ENCODE data around the gene ZNF280D.

DNA sequence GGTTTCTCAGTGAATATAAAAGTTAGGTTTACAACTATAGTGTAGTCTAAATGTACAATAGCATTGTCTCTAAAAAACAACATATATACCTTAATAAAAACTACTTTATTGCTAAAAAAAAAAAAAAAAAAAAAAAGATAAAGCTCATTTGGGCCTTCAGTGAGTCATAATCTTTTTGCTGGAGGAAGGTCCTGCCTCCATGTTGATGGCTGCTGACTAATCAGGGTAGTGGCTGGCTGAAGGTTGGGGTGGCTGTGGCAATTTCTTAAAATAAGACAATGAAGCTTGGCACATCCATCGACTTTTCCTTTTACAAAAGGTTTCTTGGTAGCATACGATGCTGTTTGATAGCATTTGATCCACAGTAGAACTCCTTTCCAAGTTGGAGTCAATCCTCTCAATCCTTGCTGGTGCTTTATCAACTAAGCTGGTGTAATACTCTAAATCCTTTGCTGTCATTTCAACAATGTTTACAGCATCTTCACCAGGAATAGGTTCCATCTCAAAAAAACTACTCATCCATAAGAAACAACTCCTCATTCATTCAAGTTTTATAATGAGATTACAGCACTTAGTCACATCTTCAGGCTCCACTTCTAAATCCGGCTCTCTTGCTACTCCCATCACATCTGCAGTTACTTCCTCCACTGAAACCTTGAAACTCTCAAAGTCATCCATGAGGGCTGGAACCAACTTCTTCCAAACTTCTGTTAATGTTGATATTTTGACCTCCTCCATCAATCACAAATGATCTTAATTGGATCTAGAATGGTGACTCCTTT lies 13.3 kb downstream of the ZNF280D start:
- TF ChIP-seq POLR2A (IDR thresholded peaks at IDR 0.05; ENCODE audit: extremely low read depth, insufficient read length) (no peak), MYC (IDR thresholded peaks at IDR 0.05; ENCODE audit: low read depth, low read length) (no peak)
- TF ChIP-seq, protein P1, sequence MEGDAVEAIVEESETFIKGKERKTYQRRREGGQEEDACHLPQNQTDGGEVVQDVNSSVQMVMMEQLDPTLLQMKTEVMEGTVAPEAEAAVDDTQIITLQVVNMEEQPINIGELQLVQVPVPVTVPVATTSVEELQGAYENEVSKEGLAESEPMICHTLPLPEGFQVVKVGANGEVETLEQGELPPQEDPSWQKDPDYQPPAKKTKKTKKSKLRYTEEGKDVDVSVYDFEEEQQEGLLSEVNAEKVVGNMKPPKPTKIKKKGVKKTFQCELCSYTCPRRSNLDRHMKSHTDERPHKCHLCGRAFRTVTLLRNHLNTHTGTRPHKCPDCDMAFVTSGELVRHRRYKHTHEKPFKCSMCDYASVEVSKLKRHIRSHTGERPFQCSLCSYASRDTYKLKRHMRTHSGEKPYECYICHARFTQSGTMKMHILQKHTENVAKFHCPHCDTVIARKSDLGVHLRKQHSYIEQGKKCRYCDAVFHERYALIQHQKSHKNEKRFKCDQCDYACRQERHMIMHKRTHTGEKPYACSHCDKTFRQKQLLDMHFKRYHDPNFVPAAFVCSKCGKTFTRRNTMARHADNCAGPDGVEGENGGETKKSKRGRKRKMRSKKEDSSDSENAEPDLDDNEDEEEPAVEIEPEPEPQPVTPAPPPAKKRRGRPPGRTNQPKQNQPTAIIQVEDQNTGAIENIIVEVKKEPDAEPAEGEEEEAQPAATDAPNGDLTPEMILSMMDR (IDR thresholded peaks at IDR 0.05; ENCODE audit: low read depth, low read length) = no peak
- TF ChIP-seq, protein P2, sequence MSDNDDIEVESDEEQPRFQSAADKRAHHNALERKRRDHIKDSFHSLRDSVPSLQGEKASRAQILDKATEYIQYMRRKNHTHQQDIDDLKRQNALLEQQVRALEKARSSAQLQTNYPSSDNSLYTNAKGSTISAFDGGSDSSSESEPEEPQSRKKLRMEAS (IDR thresholded peaks at IDR 0.05; ENCODE audit: low read depth, low read length) = no peak

Measured in NB4 (cell line).